Mesendoderm (in vitro differentiated cells): ENCODE measurements around the gene SLC37A2.

Source experiments
- DNase-seq: peaks from one replicate; pipeline ENCODE4 v3.0.0; 2013
- H2AK5ac ChIP-seq: 2 replicates; pipeline ENCODE4 v1.6.1; 2013; ENCODE audit warnings: low read length, inconsistent platforms
- H2BK120ac ChIP-seq: 2 replicates; pipeline ENCODE4 v1.6.1; 2013; ENCODE audit warnings: low read depth, mild to moderate bottlenecking, low read length, moderate library complexity, mixed read lengths
- H2BK15ac ChIP-seq: replicated peaks from 2 replicates; pipeline ENCODE4 v1.6.1; 2013; ENCODE audit warnings: low read depth, mild to moderate bottlenecking, moderate library complexity
- H2BK5ac ChIP-seq: 2 replicates; pipeline ENCODE4 v1.6.1; 2013; ENCODE audit warnings: low read length, inconsistent platforms
- H3K18ac ChIP-seq: 2 replicates; pipeline ENCODE4 v1.6.1; 2013; ENCODE audit warnings: mild to moderate bottlenecking, low read length, mixed read lengths
- H3K23ac ChIP-seq: one replicate; pipeline ENCODE4 v1.6.1; 2013; ENCODE audit warnings: low read length
- H3K27ac ChIP-seq: 2 replicates; pipeline ENCODE4 v1.5.1; 2013; ENCODE audit warnings: low read depth, mild to moderate bottlenecking, inconsistent platforms, low read length, moderate library complexity
- H3K27me3 ChIP-seq: 2 replicates; pipeline ENCODE4 v1.6.1; 2013; ENCODE audit warnings: low read length, control low read depth, mild to moderate bottlenecking, inconsistent platforms; ENCODE audit not compliant: insufficient read depth, poor library complexity
- H3K36me3 ChIP-seq: 2 replicates; pipeline ENCODE4 v1.6.1; 2013; ENCODE audit warnings: low read length, inconsistent platforms; ENCODE audit not compliant: control insufficient read depth, insufficient read depth
- H3K4ac ChIP-seq: one replicate; pipeline ENCODE4 v1.6.1; 2013; ENCODE audit warnings: low read depth, mild to moderate bottlenecking, low read length, moderate library complexity
- H3K4me1 ChIP-seq: 2 replicates; pipeline ENCODE4 v1.6.1; 2013; ENCODE audit warnings: low read depth, low read length, inconsistent platforms; ENCODE audit not compliant: control insufficient read depth
- H3K4me2 ChIP-seq: 2 replicates; pipeline ENCODE4 v1.6.1; 2013; ENCODE audit warnings: low read length
- H3K4me3 ChIP-seq: 2 replicates; pipeline ENCODE4 v1.5.1; 2013; ENCODE audit warnings: mild to moderate bottlenecking, low read length
- H3K56ac ChIP-seq: one replicate; pipeline ENCODE4 v1.6.1; 2013; ENCODE audit warnings: low read length
- H3K79me1 ChIP-seq: 2 replicates; pipeline ENCODE4 v1.6.1; 2013; ENCODE audit warnings: low read length, inconsistent platforms
- H3K79me2 ChIP-seq: 2 replicates; pipeline ENCODE4 v1.6.1; 2013; ENCODE audit warnings: mild to moderate bottlenecking, low read length; ENCODE audit not compliant: control insufficient read depth, insufficient read depth
- H3K9ac ChIP-seq: 2 replicates; pipeline ENCODE4 v1.6.1; 2013; ENCODE audit warnings: low read length, inconsistent platforms
- H4K5ac ChIP-seq: one replicate; pipeline ENCODE4 v1.6.1; 2013; ENCODE audit warnings: low read length
- H4K8ac ChIP-seq: one replicate; pipeline ENCODE4 v1.6.1; 2013; ENCODE audit warnings: low read depth, mild to moderate bottlenecking, control low read depth, low read length, moderate library complexity
- WGBS: extraction: QIAGEN DNeasy Blood & Tissue Kit; methylation state at CpG from one replicate; pipeline ENCODE4 v1.1.7; 2013; ENCODE audit warnings: low lambda C conversion rate, missing lambda C conversion rate; ENCODE audit not compliant: insufficient coverage; ENCODE audit errors: extremely low coverage; 5-methylcytosine and 5-hydroxymethylcytosine counted together

The SLC37A2 gene

DNA sequence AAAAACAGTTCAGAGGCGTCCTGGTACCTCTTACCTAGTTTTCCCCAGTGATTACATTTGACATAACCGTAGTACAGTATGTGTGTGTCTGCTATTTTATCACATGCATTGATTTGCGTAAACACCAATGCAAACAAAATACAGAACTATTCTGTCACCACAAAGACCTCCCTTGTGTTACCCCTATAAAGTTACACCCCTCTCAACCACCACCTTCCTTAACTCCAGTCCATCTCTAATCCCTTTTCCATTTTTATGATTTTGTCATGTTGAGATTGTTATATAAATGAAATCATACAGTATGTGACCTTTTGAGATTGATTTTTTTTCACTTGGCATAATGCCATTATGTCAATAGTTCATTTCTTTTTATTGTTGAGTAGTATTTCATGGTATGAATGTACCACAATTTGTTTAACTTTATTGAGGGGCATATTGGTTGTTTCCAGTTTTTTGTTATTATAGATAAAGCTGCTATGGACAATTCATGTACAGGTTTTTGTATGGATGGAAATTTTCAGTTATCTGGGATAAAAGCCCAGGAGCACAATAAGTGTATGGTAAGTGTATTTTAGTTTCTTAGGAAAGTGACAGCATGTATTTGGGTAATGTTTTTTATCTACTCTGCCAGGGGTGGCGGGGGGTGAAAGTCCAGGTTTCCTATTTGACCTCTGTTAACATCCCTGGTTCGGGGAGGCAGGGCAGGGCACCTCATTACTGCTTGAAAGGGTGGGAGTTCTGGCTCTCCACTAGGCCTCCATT lies 6.0 kb upstream of the SLC37A2 start:
- Histone ChIP-seq H3K79me1 (no peaks in the 10 kb centered on the region), H3K56ac (no peak overlapping the region), H3K4ac (no peak overlapping the region), H3K18ac (no peak overlapping the region), H3K36me3 (no peaks in the 10 kb centered on the region), H3K4me2 (no peak overlapping the region), H2BK15ac (no peak overlapping the region), H3K27me3 (no peaks in the 10 kb centered on the region), H4K5ac (no peak overlapping the region), H2BK5ac (no peak overlapping the region), H2AK5ac (no peak overlapping the region), H3K23ac (no peak overlapping the region), H3K9ac (no peak overlapping the region), H2BK120ac (no peak overlapping the region), H3K27ac (no peak overlapping the region), H4K8ac (no peak overlapping the region), H3K79me2 (no peaks in the 10 kb centered on the region), H3K4me3 (no peak overlapping the region), H3K4me1 (no peaks in the 10 kb centered on the region)
- DNase-seq = no peak
- WGBS = no CpG with 5 or more reads among the region's 5 CpGs

DNA sequence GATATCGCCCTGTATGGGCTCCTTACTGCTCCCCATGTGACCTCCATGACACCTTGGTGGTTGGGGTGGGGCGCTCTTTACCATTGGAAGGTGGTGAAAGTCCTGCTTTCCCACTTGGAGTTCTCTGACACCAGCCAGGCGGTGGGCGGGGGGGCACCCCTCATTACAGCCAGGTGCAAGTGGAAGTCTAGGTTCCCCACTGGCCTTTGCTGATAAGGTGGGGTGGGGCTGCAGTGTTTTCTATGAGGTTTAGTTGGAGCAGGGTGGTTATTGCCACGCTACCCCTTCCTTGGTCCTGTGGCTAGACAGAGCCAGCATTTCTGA lies 5.5 kb upstream of the SLC37A2 start:
- H2AK5ac ChIP-seq = no peak overlapping the region
- H3K56ac ChIP-seq = no peak overlapping the region
- H2BK120ac ChIP-seq = no peak overlapping the region
- no peaks in the 10 kb centered on the region for H3K27me3 ChIP-seq
- DNase-seq = no peak
- WGBS = no CpG with 5 or more reads among the region's 5 CpGs
- no peak overlapping the region for H4K8ac ChIP-seq
- H3K36me3 ChIP-seq = no peaks in the 10 kb centered on the region
- H3K79me2 ChIP-seq = no peaks in the 10 kb centered on the region
- no peak overlapping the region for H2BK15ac ChIP-seq
- no peak overlapping the region for H3K27ac ChIP-seq
- no peaks in the 10 kb centered on the region for H3K79me1 ChIP-seq
- no peak overlapping the region for H3K4ac ChIP-seq
- no peak overlapping the region for H3K4me2 ChIP-seq
- no peak overlapping the region for H2BK5ac ChIP-seq
- H4K5ac ChIP-seq = no peak overlapping the region
- H3K23ac ChIP-seq = no peak overlapping the region
- H3K4me3 ChIP-seq = no peak overlapping the region
- no peaks in the 10 kb centered on the region for H3K4me1 ChIP-seq
- no peak overlapping the region for H3K18ac ChIP-seq
- no peak overlapping the region for H3K9ac ChIP-seq

DNA sequence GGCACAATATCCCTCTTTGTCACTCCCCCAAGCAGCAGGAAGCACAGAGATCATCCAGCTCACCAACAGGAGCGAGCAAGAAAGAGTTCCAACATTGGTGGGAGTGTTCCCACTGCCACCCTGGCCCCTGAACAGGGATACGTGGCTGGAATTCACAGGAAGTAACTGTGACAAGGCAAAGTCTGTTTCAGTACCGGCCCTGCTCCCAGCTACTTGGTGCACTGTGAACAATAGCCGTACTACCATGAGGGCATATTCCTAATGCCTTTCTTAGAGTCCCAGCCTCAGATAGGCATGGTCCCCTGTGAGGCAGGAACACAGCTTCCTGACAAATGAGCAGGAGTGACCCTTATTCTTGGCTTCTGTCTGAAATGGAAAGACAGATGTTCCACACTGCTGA lies 1.8 kb upstream of the SLC37A2 start:
- no peak for DNase-seq
- no CpG with 5 or more reads among the region's 4 CpGs for WGBS

DNA sequence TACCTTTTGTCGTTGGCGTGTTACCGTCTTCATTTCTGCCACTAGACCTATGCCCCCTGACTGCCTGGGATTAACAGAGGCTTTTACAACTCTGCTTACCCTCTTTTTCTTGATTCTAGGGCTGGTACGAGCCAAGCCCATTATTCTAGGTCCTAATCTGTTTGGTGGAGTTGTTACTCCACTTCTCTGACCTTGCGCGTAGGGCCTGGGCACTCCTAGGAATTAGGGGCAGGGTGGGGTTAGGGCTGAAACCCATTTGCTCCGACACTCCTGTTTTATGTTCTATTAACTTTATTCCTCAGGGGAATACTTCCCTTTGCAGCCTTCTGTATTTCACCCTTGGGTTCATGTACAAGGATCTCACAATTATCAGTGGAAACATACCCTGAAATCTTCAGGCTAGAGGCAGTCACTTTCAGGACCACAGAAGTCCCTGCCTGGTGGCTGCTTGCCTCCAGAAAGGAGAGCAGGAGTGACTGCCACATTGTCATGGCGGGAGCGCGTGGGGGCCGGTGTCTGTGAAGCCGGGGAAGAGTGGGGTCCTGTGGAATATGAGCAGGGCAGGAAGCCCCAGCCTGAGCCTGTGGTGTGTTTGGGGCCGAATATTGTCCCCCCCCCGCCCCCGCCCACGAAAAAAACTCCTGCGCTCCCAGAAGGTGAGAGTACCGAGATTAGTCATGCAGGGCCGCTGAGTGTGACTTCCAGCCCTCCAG lies 731 bp upstream of the SLC37A2 start:
- H3K4ac ChIP-seq = no peak overlapping the region
- H4K8ac ChIP-seq = no peak overlapping the region
- no peak overlapping the region for H4K5ac ChIP-seq
- no peaks in the 10 kb centered on the region for H3K4me1 ChIP-seq
- no peak overlapping the region for H2BK5ac ChIP-seq
- peak overlapping the region; percentile 87 for H3K56ac ChIP-seq
- no peaks in the 10 kb centered on the region for H3K79me1 ChIP-seq
- peak overlapping the region; percentile 80 for H3K9ac ChIP-seq
- WGBS = no CpG with 5 or more reads among the region's 19 CpGs
- H3K4me3 ChIP-seq = peak overlapping the region; percentile 50
- H3K23ac ChIP-seq = no peak overlapping the region
- no peaks in the 10 kb centered on the region for H3K79me2 ChIP-seq
- no peak overlapping the region for H3K18ac ChIP-seq
- H3K4me2 ChIP-seq = peak overlapping the region; percentile 95
- H3K27ac ChIP-seq = no peak overlapping the region
- no peak overlapping the region for H2BK120ac ChIP-seq
- H2BK15ac ChIP-seq = no peak overlapping the region
- H2AK5ac ChIP-seq = no peak overlapping the region
- no peak for DNase-seq
- H3K36me3 ChIP-seq = no peaks in the 10 kb centered on the region
- no peaks in the 10 kb centered on the region for H3K27me3 ChIP-seq

More for the DNA sequence above, 1.8 kb upstream of the SLC37A2 start:
- Histone ChIP-seq H2BK15ac (no peak overlapping the region), H4K5ac (no peak overlapping the region), H3K18ac (no peak overlapping the region), H3K4me1 (no peaks in the 10 kb centered on the region), H2BK120ac (no peak overlapping the region), H3K79me2 (no peaks in the 10 kb centered on the region), H3K27ac (no peak overlapping the region), H2BK5ac (no peak overlapping the region), H2AK5ac (no peak overlapping the region), H3K4me3 (no peak overlapping the region), H3K79me1 (no peaks in the 10 kb centered on the region), H3K9ac (no peak overlapping the region), H4K8ac (no peak overlapping the region), H3K4me2 (no peak overlapping the region), H3K27me3 (no peaks in the 10 kb centered on the region), H3K56ac (no peak overlapping the region), H3K23ac (no peak overlapping the region), H3K36me3 (no peaks in the 10 kb centered on the region), H3K4ac (no peak overlapping the region)

DNA sequence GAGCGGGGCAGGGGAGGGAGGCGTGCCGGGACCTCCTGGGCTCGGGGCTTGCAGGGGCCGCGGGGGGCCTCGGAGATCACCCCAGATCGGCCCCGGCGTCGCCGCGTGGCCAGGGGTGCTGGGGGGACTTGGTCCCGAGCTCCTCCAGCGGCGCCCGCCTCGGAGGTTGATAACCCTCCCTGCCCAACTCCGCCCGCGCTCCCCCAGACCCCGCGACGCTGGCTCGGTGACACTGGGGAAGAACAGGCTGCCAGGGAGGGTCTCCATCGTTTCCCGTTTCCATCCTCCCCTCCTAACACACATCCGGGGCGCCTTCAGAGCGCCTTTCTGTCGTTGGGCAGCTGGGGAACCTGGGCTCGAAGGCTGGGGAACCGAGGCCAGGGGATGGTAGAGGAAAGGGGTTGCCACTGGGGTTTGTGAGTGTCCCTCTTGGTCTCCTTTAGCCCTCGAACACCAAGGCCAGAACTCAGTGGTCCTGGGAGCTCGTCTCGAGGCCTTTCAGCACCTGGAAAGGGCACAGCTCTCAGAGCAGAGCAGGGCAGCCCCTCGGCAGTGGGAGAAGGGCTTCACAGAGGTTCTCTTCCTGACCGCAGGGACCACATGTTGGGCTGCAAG lies 431 bp downstream of the SLC37A2 start:
- Histone ChIP-seq H4K8ac (no peak overlapping the region), H3K36me3 (no peaks in the 10 kb centered on the region), H4K5ac (no peak overlapping the region), H3K4me3 (peak overlapping the region; percentile 70), H3K4me1 (peaks cover 2% of the 10 kb centered on the region), H3K9ac (peak overlapping the region; percentile 80), H3K4ac (no peak overlapping the region), H3K18ac (no peak overlapping the region), H2BK5ac (no peak overlapping the region), H3K79me1 (no peaks in the 10 kb centered on the region), H2BK15ac (no peak overlapping the region), H2AK5ac (no peak overlapping the region), H3K4me2 (peak overlapping the region; percentile 95), H3K56ac (peak overlapping the region; percentile 87), H3K23ac (peak overlapping the region; percentile 66), H2BK120ac (no peak overlapping the region), H3K27ac (no peak overlapping the region), H3K27me3 (no peaks in the 10 kb centered on the region), H3K79me2 (no peaks in the 10 kb centered on the region)
- peak; percentile 67 for DNase-seq
- WGBS = no CpG with 5 or more reads among the region's 38 CpGs
